ENCODE data around the gene RPS6KA1. TPM values are rescaled to one million over a fixed set of nuclear protein-coding genes. Genes with fewer than 3 reads are reported as not detected.

The RPS6KA1 gene
- total and polyA plus RNA-seq, 5 donors: 2.0 to 7.0 (median 4.3) TPM

DNA sequence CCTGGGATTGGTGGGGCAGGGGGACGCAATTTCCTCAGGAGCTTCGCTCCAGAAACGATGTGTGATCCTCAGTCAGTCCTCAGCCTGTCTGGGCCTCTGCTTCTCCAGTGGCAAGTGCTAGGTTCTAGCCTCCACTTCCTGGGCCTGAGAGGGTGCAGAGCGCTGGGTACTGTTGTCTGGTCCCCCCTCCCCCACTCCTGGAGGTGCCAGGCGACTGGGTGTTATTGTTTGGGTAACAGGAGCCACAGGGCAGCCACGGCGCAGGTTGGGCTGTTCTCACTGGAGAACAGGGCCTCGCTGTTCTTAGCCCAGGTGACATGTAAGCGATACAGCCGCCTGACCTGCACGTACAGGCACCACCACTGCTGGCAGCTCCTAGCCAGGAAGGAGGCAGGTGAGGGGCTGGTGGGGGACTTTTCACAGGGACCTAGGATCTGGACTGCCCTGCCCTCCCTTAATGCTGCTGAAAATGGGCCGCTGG lies 2.1 kb downstream of the RPS6KA1 start:
- DNase-seq (no peak), ATAC-seq (no peak)
- H3K27me3 ChIP-seq (ENCODE audit: control insufficient read depth, insufficient read depth): no peaks in the 10 kb centered on the region
- no peaks in the 10 kb centered on the region for H3K4me1 ChIP-seq (ENCODE audit: control insufficient read depth, insufficient read depth, low read length)
- no peak overlapping the region for H3K27ac ChIP-seq (ENCODE audit: low read length)
- H3K9me3 ChIP-seq (ENCODE audit: control insufficient read depth, low read length): no peaks in the 10 kb centered on the region
- no peak overlapping the region for H3K4me3 ChIP-seq (ENCODE audit: low read length)
- 87% methylated on average over 12 of the region's 12 CpGs for WGBS
- intact Hi-C loops (cut with DNase I): no loop called here

DNA sequence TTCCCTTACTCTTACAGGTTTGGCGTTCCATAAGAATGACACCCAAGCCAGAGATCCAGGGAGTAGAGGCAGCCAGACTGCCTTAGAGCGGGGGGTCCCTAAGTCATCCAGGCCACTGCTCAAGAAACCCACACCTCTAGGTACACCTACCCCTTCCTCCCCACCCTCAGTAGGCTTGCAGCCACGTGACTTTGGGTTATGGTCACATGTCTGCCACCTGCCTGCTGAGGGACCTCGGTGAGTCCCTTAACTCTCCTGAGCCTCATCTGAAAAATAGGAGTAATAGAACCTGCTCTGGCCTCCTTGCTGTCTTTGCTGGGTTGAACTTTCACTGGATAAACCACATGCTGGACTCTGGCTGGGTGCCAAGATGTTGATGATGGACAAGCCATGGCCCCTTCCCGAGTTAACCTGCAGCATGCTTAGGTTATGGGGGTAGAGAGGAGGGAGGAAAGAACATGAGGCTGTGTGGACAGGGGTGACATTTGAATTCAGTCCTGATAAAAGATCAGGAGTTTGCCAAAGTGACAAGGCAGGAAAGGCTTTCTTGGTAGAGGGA lies 4.5 kb downstream of the RPS6KA1 start:
- no peaks in the 10 kb centered on the region for H3K9me3 ChIP-seq (ENCODE audit: control insufficient read depth, low read length)
- no peak for ATAC-seq
- no peak overlapping the region for H3K27ac ChIP-seq (ENCODE audit: low read length)
- 72% methylated on average over 5 of the region's 5 CpGs for WGBS
- intact Hi-C loops (cut with DNase I): no loop called here
- no peaks in the 10 kb centered on the region for H3K4me1 ChIP-seq (ENCODE audit: control insufficient read depth, insufficient read depth, low read length)
- H3K4me3 ChIP-seq (ENCODE audit: low read length): no peak overlapping the region
- no peak for DNase-seq
- no peaks in the 10 kb centered on the region for H3K27me3 ChIP-seq (ENCODE audit: control insufficient read depth, insufficient read depth)

DNA sequence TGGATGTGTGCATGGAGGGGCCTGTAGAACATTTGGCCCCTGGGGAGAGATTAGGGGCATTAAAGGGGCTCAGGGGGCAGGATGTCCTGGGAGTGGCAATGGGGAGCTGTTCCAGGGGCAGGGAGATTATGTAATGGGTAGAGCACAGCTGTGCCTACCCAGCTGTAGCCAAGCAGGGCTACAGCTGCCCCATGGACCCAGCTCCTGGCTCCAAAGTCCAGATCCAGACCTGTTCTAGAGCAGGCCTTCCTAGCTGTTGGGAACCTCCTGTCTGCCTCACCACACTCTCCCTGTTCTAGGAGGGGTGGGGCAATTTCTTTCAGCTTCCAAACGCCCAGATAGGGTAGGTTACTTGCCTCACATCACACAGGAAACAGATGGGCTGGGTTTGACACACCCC lies 5.6 kb downstream of the RPS6KA1 start:
- Histone ChIP-seq H3K4me3 (ENCODE audit: low read length) (no peak overlapping the region), H3K27me3 (ENCODE audit: control insufficient read depth, insufficient read depth) (no peaks in the 10 kb centered on the region), H3K4me1 (ENCODE audit: control insufficient read depth, insufficient read depth, low read length) (no peaks in the 10 kb centered on the region), H3K27ac (ENCODE audit: low read length) (no peak overlapping the region), H3K9me3 (ENCODE audit: control insufficient read depth, low read length) (no peaks in the 10 kb centered on the region)
- 36% methylated on average over 1 of the region's 1 CpG for WGBS
- DNase-seq (no peak), ATAC-seq (no peak)
- intact Hi-C loops (cut with DNase I): no loop called here

DNA sequence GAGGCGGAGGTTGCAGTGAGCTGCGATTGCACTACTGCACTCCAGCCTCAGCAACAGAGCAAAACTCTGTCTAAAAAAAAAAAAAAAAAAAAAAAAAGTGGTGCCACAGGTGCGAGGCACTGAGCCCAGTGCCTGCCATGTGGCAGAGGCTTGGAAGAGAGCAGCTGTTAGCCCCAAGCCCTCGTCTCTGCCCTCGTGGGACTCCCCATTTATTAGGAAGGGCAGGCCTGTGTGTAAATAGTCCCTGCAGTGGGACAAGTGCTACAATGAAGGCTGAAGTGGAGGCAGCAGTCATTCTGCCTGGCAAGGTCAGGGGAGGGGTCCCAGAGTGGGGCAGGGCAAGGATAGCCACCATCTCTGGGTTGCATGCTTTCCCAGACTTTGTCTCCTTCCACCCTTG lies 6.5 kb downstream of the RPS6KA1 start:
- no peak for DNase-seq
- WGBS: 90% methylated on average over 5 of the region's 5 CpGs
- ATAC-seq: no peak
- H3K27me3 ChIP-seq (ENCODE audit: control insufficient read depth, insufficient read depth): no peaks in the 10 kb centered on the region
- no peak overlapping the region for H3K27ac ChIP-seq (ENCODE audit: low read length)
- no peaks in the 10 kb centered on the region for H3K9me3 ChIP-seq (ENCODE audit: control insufficient read depth, low read length)
- intact Hi-C loops (cut with DNase I): no loop called here
- H3K4me1 ChIP-seq (ENCODE audit: control insufficient read depth, insufficient read depth, low read length): no peaks in the 10 kb centered on the region
- no peak overlapping the region for H3K4me3 ChIP-seq (ENCODE audit: low read length)

DNA sequence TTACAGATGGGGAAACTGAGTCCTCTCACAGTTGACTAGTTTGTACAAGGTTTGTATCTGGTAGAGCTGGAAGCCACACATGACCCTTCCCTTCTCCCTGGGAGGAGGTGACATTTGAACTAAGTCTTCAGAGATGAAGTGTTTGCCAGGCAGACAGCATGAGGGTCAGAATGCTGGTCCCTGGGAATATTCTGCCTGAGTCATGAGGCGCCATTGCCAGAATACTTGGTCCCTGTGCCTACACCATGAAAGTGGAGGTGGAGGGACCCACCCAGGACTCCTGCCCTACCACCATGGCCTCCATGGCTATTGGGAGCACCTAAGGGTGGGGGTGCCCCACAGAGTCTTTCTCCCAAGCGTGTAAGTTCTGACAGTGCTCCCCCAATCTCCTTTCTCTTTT lies 7.0 kb downstream of the RPS6KA1 start:
- Histone ChIP-seq H3K27me3 (ENCODE audit: control insufficient read depth, insufficient read depth) (no peaks in the 10 kb centered on the region), H3K4me1 (ENCODE audit: control insufficient read depth, insufficient read depth, low read length) (no peaks in the 10 kb centered on the region), H3K4me3 (ENCODE audit: low read length) (no peak overlapping the region), H3K27ac (ENCODE audit: low read length) (no peak overlapping the region), H3K9me3 (ENCODE audit: control insufficient read depth, low read length) (no peaks in the 10 kb centered on the region)
- ATAC-seq: no peak
- intact Hi-C loops (cut with DNase I): no loop called here
- 99% methylated on average over 2 of the region's 2 CpGs for WGBS
- DNase-seq: no peak

DNA sequence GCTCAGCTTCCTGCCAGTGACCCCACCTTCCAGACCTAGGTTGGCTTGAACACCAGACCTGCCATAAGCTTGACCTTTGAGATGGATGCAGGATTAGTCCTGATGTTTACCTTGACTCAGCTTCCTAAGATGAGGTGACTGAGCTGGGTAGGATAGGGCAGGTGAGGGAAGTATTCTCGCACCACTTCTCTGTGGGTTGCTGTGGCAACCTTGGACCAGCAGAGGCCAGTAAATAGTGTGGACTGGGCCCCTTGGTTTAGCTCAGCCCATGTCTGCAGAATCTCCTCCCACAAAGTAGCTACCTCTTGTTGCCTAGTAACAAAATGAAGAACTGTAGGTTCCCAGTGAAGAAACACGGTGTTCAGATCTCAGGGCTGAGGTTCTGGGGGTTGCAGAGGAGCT lies 8.4 kb downstream of the RPS6KA1 start:
- H3K4me1 ChIP-seq (ENCODE audit: control insufficient read depth, insufficient read depth, low read length): peaks cover 3% of the 10 kb centered on the region
- H3K27me3 ChIP-seq (ENCODE audit: control insufficient read depth, insufficient read depth): no peaks in the 10 kb centered on the region
- no peak for ATAC-seq
- no peaks in the 10 kb centered on the region for H3K9me3 ChIP-seq (ENCODE audit: control insufficient read depth, low read length)
- no peak overlapping the region for H3K27ac ChIP-seq (ENCODE audit: low read length)
- DNase-seq: no peak
- WGBS: 64% methylated on average over 2 of the region's 2 CpGs
- no peak overlapping the region for H3K4me3 ChIP-seq (ENCODE audit: low read length)
- intact Hi-C loops (cut with DNase I): no loop called here

DNA sequence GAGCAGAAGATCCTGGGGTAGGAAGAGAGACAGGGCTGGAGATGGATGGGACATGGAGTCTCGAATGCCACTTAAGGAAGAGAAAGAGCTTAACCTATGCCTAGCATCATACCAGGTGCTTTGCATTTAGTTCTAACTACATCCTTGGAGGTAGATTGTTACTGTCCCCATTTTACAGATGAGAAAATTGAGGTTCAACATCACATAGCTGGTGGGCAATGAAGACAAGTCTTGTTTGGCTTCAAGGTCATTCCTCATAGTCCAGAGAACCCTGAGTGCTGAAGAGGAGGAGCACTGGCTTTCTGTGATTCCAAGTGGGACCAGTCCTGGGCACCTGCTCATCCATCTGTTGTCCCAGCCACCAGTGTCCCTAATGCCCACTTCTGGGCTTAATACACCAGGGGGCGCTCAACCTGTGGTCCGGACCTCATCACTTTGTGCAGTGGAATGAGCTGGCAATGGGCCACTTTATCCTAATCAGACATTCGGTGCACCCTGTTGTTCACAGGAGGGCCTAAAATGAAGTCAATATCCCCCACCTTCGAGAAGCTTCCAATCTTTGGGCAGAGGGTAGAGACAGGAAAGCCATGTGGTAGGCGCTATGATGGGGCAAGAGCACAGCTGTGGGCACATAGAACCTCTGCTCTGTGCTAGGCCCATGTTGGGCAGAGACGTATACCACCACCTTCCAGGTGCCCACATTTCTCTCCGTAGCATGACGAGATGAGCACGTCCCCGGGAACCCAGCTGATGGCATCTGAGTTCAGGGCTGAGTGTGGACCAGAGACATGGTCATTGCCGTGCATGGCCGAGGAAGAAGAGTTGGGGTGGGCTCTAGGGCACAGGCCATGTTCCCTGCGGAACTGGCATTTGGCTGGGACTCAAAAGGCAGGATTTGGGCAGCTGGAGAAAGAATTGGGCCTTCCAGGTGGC lies 9.2 kb downstream of the RPS6KA1 start:
- WGBS: 75% methylated on average over 14 of the region's 14 CpGs
- DNase-seq: no peak

DNA sequence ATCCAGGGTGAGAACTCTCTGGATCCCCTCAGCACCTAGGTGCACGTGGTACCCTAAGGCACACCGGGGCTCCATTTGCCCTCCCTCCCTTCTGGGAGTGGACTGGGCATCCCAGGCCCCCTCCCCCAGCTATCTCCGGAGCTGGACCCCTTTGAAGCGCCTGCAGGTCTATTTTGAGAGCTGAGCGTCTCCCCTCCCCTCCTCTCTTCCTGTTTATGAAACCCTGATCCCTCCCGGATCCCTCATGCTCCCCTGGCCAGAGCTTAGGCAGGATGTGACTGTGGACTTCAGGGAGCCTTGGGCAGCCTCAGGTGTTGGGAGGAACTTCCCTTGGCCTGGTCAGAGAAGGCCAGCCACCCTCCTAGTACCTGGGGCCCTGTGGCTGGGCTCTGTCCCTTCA lies 10.2 kb downstream of the RPS6KA1 start:
- no peak for DNase-seq
- Histone ChIP-seq H3K27me3 (ENCODE audit: control insufficient read depth, insufficient read depth) (no peaks in the 10 kb centered on the region), H3K9me3 (ENCODE audit: control insufficient read depth, low read length) (no peaks in the 10 kb centered on the region), H3K4me3 (ENCODE audit: low read length) (no peak overlapping the region), H3K27ac (ENCODE audit: low read length) (no peak overlapping the region), H3K4me1 (ENCODE audit: control insufficient read depth, insufficient read depth, low read length) (peaks cover 3% of the 10 kb centered on the region)
- intact Hi-C loops (cut with DNase I): no loop called here
- no peak for ATAC-seq
- 32% methylated on average over 6 of the region's 6 CpGs for WGBS

More for the DNA sequence above, 9.2 kb downstream of the RPS6KA1 start:
- Histone ChIP-seq H3K27me3 (ENCODE audit: control insufficient read depth, insufficient read depth) (no peaks in the 10 kb centered on the region), H3K9me3 (ENCODE audit: control insufficient read depth, low read length) (no peaks in the 10 kb centered on the region), H3K4me3 (ENCODE audit: low read length) (no peak overlapping the region), H3K4me1 (ENCODE audit: control insufficient read depth, insufficient read depth, low read length) (peaks cover 3% of the 10 kb centered on the region), H3K27ac (ENCODE audit: low read length) (no peak overlapping the region)
- no peak for ATAC-seq
- intact Hi-C loops (cut with DNase I): no loop called here

DNA sequence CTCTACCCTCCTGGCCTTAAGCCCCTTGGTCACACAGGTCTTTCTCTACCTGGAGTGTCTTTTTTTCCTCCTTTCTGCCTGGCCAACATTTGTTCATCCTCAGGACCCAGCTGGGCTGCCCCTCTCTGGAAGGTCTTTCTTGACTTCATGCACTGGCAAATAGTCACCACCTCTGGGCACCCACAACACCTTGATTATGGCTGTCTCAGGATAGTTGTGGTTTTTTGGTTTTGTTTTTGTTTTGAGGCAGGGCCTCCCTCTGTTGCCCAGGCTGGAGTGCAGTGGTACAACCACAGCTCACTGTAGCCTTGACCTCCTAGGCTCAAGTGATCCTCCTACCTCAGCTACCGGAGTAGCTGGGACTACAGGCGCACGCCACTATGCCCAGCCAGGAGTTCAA lies 10.8 kb downstream of the RPS6KA1 start:
- 95% methylated on average over 3 of the region's 3 CpGs for WGBS
- Histone ChIP-seq H3K9me3 (ENCODE audit: control insufficient read depth, low read length) (no peaks in the 10 kb centered on the region), H3K4me3 (ENCODE audit: low read length) (no peak overlapping the region), H3K27ac (ENCODE audit: low read length) (no peak overlapping the region), H3K27me3 (ENCODE audit: control insufficient read depth, insufficient read depth) (no peaks in the 10 kb centered on the region), H3K4me1 (ENCODE audit: control insufficient read depth, insufficient read depth, low read length) (peaks cover 3% of the 10 kb centered on the region)
- DNase-seq (no peak), ATAC-seq (no peak)
- intact Hi-C loops (cut with DNase I): no loop called here

DNA sequence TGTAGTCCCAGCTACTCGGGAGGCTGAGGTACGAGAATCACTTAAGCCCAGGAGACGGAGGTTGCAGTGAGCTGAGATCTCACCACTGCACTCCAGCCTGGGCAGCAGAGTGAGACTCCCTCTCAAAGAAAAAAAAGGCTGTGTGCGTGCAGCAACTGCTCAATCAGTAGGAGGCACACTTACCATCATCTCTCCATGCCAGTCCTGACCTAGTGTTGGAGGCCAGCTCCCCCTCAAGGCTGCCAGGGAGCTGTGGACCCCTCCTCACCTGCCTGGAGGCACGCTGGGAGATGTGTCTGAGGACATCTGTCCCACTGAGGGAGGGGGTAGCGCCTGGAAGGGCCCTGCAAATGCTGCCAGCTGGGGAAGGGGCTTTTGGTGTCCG lies 11.9 kb downstream of the RPS6KA1 start:
- Histone ChIP-seq H3K27ac (ENCODE audit: low read length) (peak overlapping the region; percentile 75), H3K9me3 (ENCODE audit: control insufficient read depth, low read length) (no peaks in the 10 kb centered on the region), H3K27me3 (ENCODE audit: control insufficient read depth, insufficient read depth) (no peaks in the 10 kb centered on the region), H3K4me3 (ENCODE audit: low read length) (no peak overlapping the region), H3K4me1 (ENCODE audit: control insufficient read depth, insufficient read depth, low read length) (peaks cover 3% of the 10 kb centered on the region)
- WGBS: 80% methylated on average over 7 of the region's 7 CpGs
- intact Hi-C loops (cut with DNase I): no loop called here
- ATAC-seq (no peak), DNase-seq (no peak)

DNA sequence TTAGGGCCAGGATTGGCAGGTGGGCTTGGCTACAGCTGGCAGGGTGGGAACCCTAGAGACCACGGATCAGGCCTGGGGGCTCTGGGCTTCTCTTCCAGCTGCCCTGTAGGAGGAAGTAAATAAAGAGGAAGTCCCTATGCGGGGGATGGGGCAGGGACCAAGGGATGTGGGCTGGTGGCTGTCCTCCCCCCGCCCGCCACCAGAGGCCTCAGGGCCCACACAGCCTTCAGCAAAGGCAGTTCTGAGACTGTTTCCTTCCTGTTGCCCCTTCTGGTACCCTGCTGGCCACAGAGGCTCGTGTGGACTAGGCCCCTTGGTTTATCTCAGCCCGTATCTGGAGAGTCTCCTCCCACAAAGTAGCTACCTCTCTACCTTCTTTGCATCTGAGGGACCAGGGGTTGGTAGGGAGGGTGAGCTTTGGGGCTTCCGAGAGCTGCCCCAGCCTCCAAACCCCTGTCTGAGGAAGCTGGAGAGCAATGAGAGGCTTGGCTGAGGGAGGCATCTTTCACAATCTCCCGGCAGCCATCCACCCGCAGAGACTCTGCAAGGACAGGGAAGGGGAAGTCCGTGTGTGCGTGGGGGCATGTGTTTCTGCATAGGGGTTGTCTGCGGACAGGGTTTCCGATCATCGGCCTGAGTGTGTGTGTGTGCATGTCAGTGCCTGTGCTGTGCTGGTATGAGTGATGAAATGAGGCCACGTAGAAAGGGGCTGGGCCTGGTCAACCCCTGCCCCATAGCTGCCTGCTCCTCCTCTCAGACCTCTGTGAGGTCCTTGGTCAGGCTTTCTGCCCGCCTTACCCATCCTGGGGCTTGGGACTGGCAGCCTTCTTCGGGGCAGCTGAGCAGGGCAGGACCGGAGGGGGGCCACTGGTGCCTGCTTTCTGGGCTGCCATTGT lies 12.5 kb downstream of the RPS6KA1 start:
- Histone ChIP-seq H3K9me3 (ENCODE audit: control insufficient read depth, low read length) (no peaks in the 10 kb centered on the region), H3K4me1 (ENCODE audit: control insufficient read depth, insufficient read depth, low read length) (peaks cover 3% of the 10 kb centered on the region), H3K27me3 (ENCODE audit: control insufficient read depth, insufficient read depth) (no peaks in the 10 kb centered on the region), H3K27ac (ENCODE audit: low read length) (peak overlapping the region; percentile 75), H3K4me3 (ENCODE audit: low read length) (no peak overlapping the region)
- 32% methylated on average over 18 of the region's 18 CpGs for WGBS
- intact Hi-C loops (cut with DNase I): no loop called here
- peak; percentile 71 to 75 for ATAC-seq
- DNase-seq: peak; percentile 83 to 89 (median 89)
